Smooth muscle cell (in vitro differentiated cells): ENCODE data around the gene GSDME. TPM values are rescaled to one million over a fixed set of nuclear protein-coding genes. Genes with fewer than 3 reads are reported as not detected.

Experiments
- DNase-seq: peaks from one replicate; lab custom pipeline; 2025; ENCODE audit not compliant: unreplicated experiment; lab: John Stamatoyannopoulos, UW
- H2AFZ ChIP-seq: fragments of 200-600 bp; sonication (generic); 2 replicates; pipeline ENCODE4 v1.6.0; 2016; ENCODE audit warnings: antibody characterized with exemption, low read depth, mild to moderate bottlenecking
- H3F3A ChIP-seq: fragments of 200-600 bp; sonication (generic); 2 replicates; pipeline ENCODE4 v1.6.0; 2017; ENCODE audit warnings: antibody characterized with exemption, low read depth
- H3K27ac ChIP-seq: fragments of 200-600 bp; sonication (generic); 2 replicates; pipeline ENCODE4 v1.5.1; 2016; ENCODE audit warnings: low read depth, mild to moderate bottlenecking
- H3K27me3 ChIP-seq: fragments of 200-600 bp; sonication (generic); 2 replicates; pipeline ENCODE4 v1.6.1; 2016; ENCODE audit warnings: low read depth, mild to moderate bottlenecking
- H3K36me3 ChIP-seq: fragments of 200-600 bp; sonication (generic); 2 replicates; pipeline ENCODE4 v1.5.1; 2016; ENCODE audit warnings: low read depth
- H3K4me1 ChIP-seq: fragments of 200-600 bp; sonication (generic); 2 replicates; pipeline ENCODE4 v1.5.1; 2016; ENCODE audit warnings: low read depth
- H3K4me2 ChIP-seq: fragments of 200-600 bp; sonication (generic); 2 replicates; pipeline ENCODE4 v1.6.0; 2016; ENCODE audit warnings: mild to moderate bottlenecking
- H3K4me3 ChIP-seq: fragments of 200-600 bp; sonication (generic); 2 replicates; pipeline ENCODE4 v1.5.1; 2016; ENCODE audit warnings: mild to moderate bottlenecking
- H3K79me2 ChIP-seq: fragments of 200-600 bp; sonication (generic); 2 replicates; pipeline ENCODE4 v1.6.0; 2016; ENCODE audit warnings: low read depth, mild to moderate bottlenecking
- H3K9ac ChIP-seq: fragments of 200-600 bp; sonication (generic); 2 replicates; pipeline ENCODE4 v1.6.0; 2016; ENCODE audit warnings: low read depth
- H3K9me3 ChIP-seq: fragments of 200-600 bp; sonication (generic); replicated peaks from 2 replicates; pipeline ENCODE4 v1.5.1; 2016; ENCODE audit warnings: low read depth
- H4K20me1 ChIP-seq: fragments of 200-600 bp; sonication (generic); 2 replicates; pipeline ENCODE4 v1.6.0; 2016; ENCODE audit warnings: low read depth
- CTCF ChIP-seq: fragments of 200-600 bp; sonication (generic); IDR thresholded peaks from 2 replicates; pipeline ENCODE4 v1.5.1; 2017; ENCODE audit warnings: borderline replicate concordance, mild to moderate bottlenecking, antibody characterized with exemption; ENCODE audit not compliant: insufficient read depth, poor library complexity, severe bottlenecking
- WGBS: methylation state at CpG from one replicate; pipeline ENCODE4 v1.1.7; 2016; ENCODE audit warnings: low lambda C conversion rate; 5-methylcytosine and 5-hydroxymethylcytosine counted together
- polyA plus RNA-seq: library from polyadenylated mRNA; unstranded; fragments of >200 nt; fragmentation: Nextera tagmentation; extraction: Ambion mirVana; gene quantifications from 2 replicates; pipeline ENCODE4 v1.2.1, GENCODE V29; 2016
- total RNA-seq: library from RNA; depleted of rRNA; stranded (reverse); fragments of >200 nt; gene quantifications from 2 replicates; pipeline ENCODE4 v1.2.3, GENCODE V29; 2014

GSDME gene
- total and polyA plus RNA-seq, 2 experiments from 2014 or later, result 14.8 to 19.6 TPM

- H2AFZ ChIP-seq, result no peak overlapping the region
- H3K79me2 ChIP-seq, result no peaks in the 10 kb centered on the region
- H3K9me3 ChIP-seq, result no peaks in the 10 kb centered on the region
- WGBS, result 96% methylated on average over 30 of the region's 30 CpGs
- DNase-seq, result no peak
- H3K27ac ChIP-seq, result no peak overlapping the region
- no peaks in the 10 kb centered on the region for H3K27me3 ChIP-seq
- no peaks in the 10 kb centered on the region for H3K36me3 ChIP-seq
- H4K20me1 ChIP-seq, result no peaks in the 10 kb centered on the region
- no peaks in the 10 kb centered on the region for H3K4me1 ChIP-seq
- no peak for TF ChIP-seq CTCF
- H3K4me3 ChIP-seq, result no peak overlapping the region
- no peak overlapping the region for H3K4me2 ChIP-seq
- H3F3A ChIP-seq, result no peaks in the 10 kb centered on the region
- no peak overlapping the region for H3K9ac ChIP-seq
These were observed 50.8 kb downstream of the GSDME start for GRCh38 chr7:24706211-24707170.

GRCh38 chr7:24705461-24705954 lies 51.8 kb downstream of the GSDME start:
- no peak for TF ChIP-seq CTCF
- no peak for DNase-seq
- Histone ChIP-seq H3K79me2 (no peaks in the 10 kb centered on the region), H3K27ac (no peak overlapping the region), H4K20me1 (no peaks in the 10 kb centered on the region), H3K4me1 (peaks cover 4% of the 10 kb centered on the region), H2AFZ (no peak overlapping the region), H3K27me3 (no peaks in the 10 kb centered on the region), H3K4me3 (no peak overlapping the region), H3K4me2 (no peak overlapping the region), H3K9ac (no peak overlapping the region), H3F3A (no peaks in the 10 kb centered on the region), H3K36me3 (no peaks in the 10 kb centered on the region), H3K9me3 (no peaks in the 10 kb centered on the region)
- 86% methylated on average over 5 of the region's 5 CpGs for WGBS

- Histone ChIP-seq H3F3A (no peaks in the 10 kb centered on the region), H4K20me1 (no peaks in the 10 kb centered on the region), H3K9me3 (no peaks in the 10 kb centered on the region), H3K27me3 (no peaks in the 10 kb centered on the region), H3K4me1 (peaks cover 10% of the 10 kb centered on the region), H3K9ac (no peak overlapping the region), H3K79me2 (no peaks in the 10 kb centered on the region), H2AFZ (no peak overlapping the region), H3K36me3 (no peaks in the 10 kb centered on the region), H3K4me2 (no peak overlapping the region), H3K4me3 (no peak overlapping the region), H3K27ac (no peak overlapping the region)
- TF ChIP-seq CTCF, result no peak
- no peak for DNase-seq
- 95% methylated on average over 4 of the region's 4 CpGs for WGBS
These were observed 53.0 kb downstream of the GSDME start for GRCh38 chr7:24704311-24704710.
